ENCODE measurements around the gene GLOD5.

Gene GLOD5

GRCh38 chrX:48751343-48751742 lies 10.2 kb upstream of the GLOD5 start:
- no peak for DNase-seq
- in situ Hi-C loops (cut with MboI; ENCODE audit: low pct_unique_long_range_greater_than_20kb, low sequenced_read_pairs): no loop called here

GRCh38 chrX:48752498-48752897 lies 9.0 kb upstream of the GLOD5 start:
- DNase-seq: no peak
- in situ Hi-C loops (cut with MboI; ENCODE audit: low pct_unique_long_range_greater_than_20kb, low sequenced_read_pairs): no loop called here

DNA sequence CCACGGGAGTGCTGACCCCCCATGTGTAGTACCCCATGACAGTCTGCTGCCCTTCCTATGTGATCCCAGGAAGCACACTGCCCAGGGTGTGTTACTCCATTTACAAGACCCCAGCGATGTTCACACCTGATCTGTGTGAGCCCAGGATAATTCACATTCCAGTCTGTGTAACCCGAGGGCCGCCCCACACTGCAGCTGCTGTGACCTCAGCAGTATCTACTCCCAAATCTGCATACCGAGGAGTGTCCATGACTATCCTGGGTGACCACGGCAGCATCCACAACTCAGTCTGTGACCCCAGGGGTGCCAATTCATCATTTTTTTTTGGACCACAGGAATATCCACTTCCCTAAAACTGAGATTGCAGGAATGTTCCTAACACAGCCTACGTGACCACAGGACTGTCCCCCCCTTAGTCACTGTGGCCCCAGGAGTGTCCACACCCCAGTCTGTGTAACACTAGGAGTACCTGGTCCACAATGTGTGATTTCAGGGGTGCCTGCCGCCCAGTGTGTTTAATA lies 7.8 kb upstream of the GLOD5 start:
- no peak for DNase-seq
- in situ Hi-C loops (cut with MboI; ENCODE audit: low pct_unique_long_range_greater_than_20kb, low sequenced_read_pairs): no loop called here

DNA sequence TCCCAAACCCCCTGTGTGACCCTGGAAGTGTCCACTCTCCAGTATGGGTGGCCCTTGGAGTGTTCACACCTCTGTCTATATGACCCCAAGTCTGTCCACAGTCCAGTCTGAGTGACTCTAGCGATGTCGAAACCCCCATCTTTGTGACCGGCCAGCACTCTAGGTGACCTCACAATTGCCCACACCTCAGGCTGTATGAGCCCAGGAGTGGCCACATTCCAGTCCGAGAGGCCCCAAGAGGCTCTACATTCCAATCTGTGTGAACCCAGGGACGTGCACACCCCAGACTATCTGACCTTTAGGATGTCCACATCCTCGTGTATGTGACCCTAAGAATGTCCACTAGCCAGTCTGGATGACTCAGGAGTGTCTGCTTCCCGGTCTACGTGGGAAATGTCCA lies 7.3 kb upstream of the GLOD5 start:
- DNase-seq: no peak
- in situ Hi-C loops (cut with MboI; ENCODE audit: low pct_unique_long_range_greater_than_20kb, low sequenced_read_pairs): no loop called here

DNA sequence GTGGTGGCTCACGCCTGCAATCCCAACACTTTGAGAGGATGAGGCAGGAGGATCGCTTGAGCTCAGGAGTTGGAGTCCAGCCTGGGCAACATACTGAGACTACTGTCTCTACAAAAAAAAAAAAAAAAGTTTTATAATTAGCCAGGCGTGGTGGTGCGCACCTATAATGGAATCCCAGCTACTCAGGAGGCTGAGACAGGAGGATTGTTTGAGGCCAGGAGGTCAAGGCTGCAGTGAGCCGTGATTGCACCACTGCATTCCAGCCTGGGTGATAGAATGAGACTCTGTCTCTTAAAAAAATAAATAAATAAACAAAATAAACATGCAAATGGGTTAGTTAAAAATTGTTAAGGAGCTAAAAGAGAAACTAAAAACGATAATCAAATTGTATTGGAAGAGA lies 7.7 kb downstream of the GLOD5 start:
- DNase-seq: no peak
- in situ Hi-C loops (cut with MboI; ENCODE audit: low pct_unique_long_range_greater_than_20kb, low sequenced_read_pairs): no loop called here

DNA sequence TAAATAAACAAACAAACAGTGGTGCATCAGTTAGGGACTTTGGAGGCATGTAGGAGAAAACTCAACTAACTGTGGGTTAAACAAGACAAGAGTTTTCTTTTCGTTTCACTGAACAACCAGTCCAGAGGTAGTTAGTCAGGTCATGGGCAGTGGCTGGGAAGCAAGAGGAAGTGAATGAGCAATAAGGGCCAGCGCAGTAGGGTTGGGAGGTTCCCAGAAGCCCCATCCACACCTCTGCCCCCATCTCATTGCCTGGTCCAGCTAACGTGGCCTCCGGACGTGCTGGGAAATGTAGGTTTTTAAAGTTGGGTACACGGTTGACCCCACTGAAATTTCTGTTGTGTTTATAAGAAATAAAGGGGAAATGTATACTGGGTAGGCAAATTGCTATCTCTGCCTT lies 8.7 kb downstream of the GLOD5 start:
- in situ Hi-C loops (cut with MboI; ENCODE audit: low pct_unique_long_range_greater_than_20kb, low sequenced_read_pairs): no loop called here
- DNase-seq: no peak

DNA sequence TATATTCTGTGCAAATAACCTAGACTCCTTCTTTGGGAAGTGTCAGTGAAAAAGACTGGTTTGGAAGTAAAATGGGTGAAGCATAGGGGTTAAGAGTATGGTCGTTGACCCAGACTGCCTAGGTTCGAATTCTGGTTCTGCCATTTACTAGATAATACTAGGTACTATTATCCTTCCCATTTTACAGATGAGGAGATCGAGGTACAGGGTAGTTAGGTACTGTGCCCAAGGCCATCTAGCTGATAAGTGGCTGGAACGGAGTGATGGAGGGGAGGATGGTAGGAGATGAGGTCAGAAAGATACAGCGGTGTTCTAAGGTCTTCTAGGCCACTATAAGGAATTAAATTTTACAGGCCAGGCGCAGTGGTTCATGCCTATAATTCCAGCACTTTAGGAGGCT lies 11.1 kb downstream of the GLOD5 start:
- DNase-seq: no peak
- in situ Hi-C loops (cut with MboI; ENCODE audit: low pct_unique_long_range_greater_than_20kb, low sequenced_read_pairs): no loop called here

- in situ Hi-C loops (cut with MboI; ENCODE audit: low pct_unique_long_range_greater_than_20kb, low sequenced_read_pairs): no loop called here
- no peak for DNase-seq
Measured at GRCh38 chrX:48776818-48777439, 15.4 kb downstream of the GLOD5 start.

- no peak for DNase-seq
- in situ Hi-C loops (cut with MboI; ENCODE audit: low pct_unique_long_range_greater_than_20kb, low sequenced_read_pairs): no loop called here
Measured at GRCh38 chrX:48779399-48779798, 17.9 kb downstream of the GLOD5 start.

DNA sequence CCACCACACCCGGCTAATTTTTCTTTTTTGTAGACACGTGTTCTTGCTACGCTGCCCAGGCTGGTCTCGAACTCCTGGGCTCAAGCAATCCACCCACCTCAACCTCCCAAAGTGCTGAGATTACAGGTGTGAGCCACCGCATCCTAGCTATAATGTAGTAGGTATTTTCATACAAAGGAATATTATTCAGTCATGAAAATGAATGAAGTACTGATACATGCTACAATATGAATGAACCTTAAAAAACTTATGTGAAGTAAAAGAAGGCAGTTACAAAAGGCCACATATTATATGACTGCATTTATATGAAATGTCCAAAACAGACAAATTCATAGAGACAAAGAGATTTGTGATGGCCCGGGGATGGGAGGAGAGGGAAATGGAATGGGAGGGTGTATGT lies 20.2 kb downstream of the GLOD5 start:
- in situ Hi-C loops (cut with MboI; ENCODE audit: low pct_unique_long_range_greater_than_20kb, low sequenced_read_pairs): no loop called here
- no peak for DNase-seq

- in situ Hi-C loops (cut with MboI; ENCODE audit: low pct_unique_long_range_greater_than_20kb, low sequenced_read_pairs): no loop called here
Measured at GRCh38 chrX:48782216-48782615, 20.7 kb downstream of the GLOD5 start.

GRCh38 chrX:48782795-48783194 lies 21.2 kb downstream of the GLOD5 start:
- in situ Hi-C loops (cut with MboI; ENCODE audit: low pct_unique_long_range_greater_than_20kb, low sequenced_read_pairs): no loop called here
- DNase-seq: no peak

More at GRCh38 chrX:48782216-48782615, 20.7 kb downstream of the GLOD5 start:
- DNase-seq: no peak

GRCh38 chrX:48784726-48785125 lies 23.2 kb downstream of the GLOD5 start:
- in situ Hi-C loops (cut with MboI; ENCODE audit: low pct_unique_long_range_greater_than_20kb, low sequenced_read_pairs): no loop called here
- DNase-seq: no peak

DNA sequence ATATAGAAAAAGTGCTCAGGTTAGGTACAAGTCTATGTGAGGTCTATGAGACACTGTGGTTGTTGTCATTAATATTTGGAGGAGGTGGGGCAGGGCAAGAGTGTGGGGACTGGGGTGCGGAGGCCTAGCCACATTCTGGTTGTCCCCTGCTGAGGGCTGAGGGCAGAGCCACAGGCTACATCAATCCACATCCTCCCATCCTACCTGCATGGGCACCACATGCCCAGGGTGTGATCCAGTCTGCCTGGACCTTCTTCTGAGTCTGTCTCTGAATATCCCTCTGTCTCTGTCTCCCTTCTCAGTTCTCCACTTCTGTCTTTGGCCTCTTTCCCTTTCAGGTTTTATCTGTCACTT lies 23.6 kb downstream of the GLOD5 start:
- DNase-seq: no peak
- in situ Hi-C loops (cut with MboI; ENCODE audit: low pct_unique_long_range_greater_than_20kb, low sequenced_read_pairs): no loop called here

DNA sequence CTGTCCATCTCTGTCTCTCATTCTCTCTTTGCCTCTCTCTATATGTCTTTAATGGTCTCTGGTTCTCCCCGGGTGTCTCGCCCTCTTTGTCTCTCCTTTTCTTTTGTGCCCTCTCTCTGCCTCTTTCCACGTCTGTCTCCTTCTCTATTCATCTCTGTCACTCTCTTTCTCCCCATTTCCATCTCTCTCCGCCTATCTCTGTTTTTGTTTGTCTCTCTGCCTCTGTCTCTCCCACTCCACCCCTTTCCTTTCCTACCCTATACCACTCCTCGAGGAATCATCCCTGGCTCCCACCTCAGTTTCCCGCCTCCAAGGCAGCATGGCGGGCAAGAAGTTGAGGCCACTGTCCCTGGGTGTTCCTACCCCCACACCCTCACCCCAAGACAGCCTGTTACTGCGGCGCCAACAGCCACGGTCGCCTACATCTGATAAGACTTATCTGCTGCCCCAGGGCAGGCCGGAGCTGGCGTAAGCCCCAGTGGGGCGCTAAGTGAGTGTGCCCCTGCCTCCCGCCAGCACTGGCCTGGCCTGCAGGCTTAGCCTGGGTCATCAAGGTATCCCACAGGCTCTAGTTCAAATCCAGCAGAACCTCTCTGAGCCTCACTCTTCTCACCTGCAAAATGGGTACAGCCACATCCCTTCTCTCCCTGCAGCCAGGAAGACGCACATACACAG lies 24.1 kb downstream of the GLOD5 start:
- in situ Hi-C loops (cut with MboI; ENCODE audit: low pct_unique_long_range_greater_than_20kb, low sequenced_read_pairs): no loop called here
- no peak for DNase-seq

- no peak for DNase-seq
- in situ Hi-C loops (cut with MboI; ENCODE audit: low pct_unique_long_range_greater_than_20kb, low sequenced_read_pairs): no loop called here
Measured at GRCh38 chrX:48786341-48786800, 24.8 kb downstream of the GLOD5 start, which contains the start of gene GATA1. GATA1 (plus strand) TSS chrX:48786590; CDS start chrX:48791110, 4,520 bp downstream.

GRCh38 chrX:48786825-48787504 lies 25.4 kb downstream of the GLOD5 start:
- DNase-seq: no peak

GRCh38 chrX:48787505-48788443 lies 26.2 kb downstream of the GLOD5 start:
- DNase-seq: no peak

More at GRCh38 chrX:48786825-48787504, 25.4 kb downstream of the GLOD5 start:
- in situ Hi-C loops (cut with MboI; ENCODE audit: low pct_unique_long_range_greater_than_20kb, low sequenced_read_pairs): no loop called here

More at GRCh38 chrX:48787505-48788443, 26.2 kb downstream of the GLOD5 start:
- in situ Hi-C loops (cut with MboI; ENCODE audit: low pct_unique_long_range_greater_than_20kb, low sequenced_read_pairs): no loop called here
